Head of caudate nucleus (tissue), 42 donors: ENCODE data around the gene CLDND2.
A peak's percentile ranks its signal among the peaks of the same experiment; 100 is the strongest.
"Not testable (repeated sequence)": the region's sequence is repeated elsewhere in the genome, so short reads cannot be mapped to it uniquely, and the experiment has no call there.

Source experiments
- DNase-seq, 42 donors: peaks; one replicate each; pipeline versions ENCODE4 v3.0.0 to v3.0.0-alpha.2; 2020 to 2021; ENCODE audit warnings: mixed read lengths in 7 of 42
- intact Hi-C: fragments of 100-400 bp; cut with DNase I; formaldehyde crosslinking; loops from one replicate; pipeline ENCODE4 v1.15.0; 2022

The CLDND2 gene

GRCh38 chr19:51368366-51369282, at the start of gene CLDND2:
Gene CLDND2, minus strand, starts transcription at chr19:51369003. Its CDS starts 426 bp downstream, at chr19:51368577.
- DNase-seq: peak in 4 of 42 donors; percentile 26 to 70 (median 56)
- intact Hi-C loops: no loop called here

- no peak for DNase-seq
- intact Hi-C loops: no loop called here
These were observed 49.0 kb upstream of the CLDND2 start for GRCh38 chr19:51417810-51418157.

- peak in 34 of 42 donors; percentile 11 to 67 (median 40) for DNase-seq
- intact Hi-C loops: no loop called here
These were observed 48.5 kb upstream of the CLDND2 start, which contains the start of gene SIGLEC10 for GRCh38 chr19:51417107-51417809. Gene SIGLEC10, minus strand, starts transcription at chr19:51417642. Its CDS starts 61 bp downstream, at chr19:51417581.

GRCh38 chr19:51416422-51416821, 47.6 kb upstream of the CLDND2 start:
- DNase-seq, intact Hi-C loops: not testable (repeated sequence)

GRCh38 chr19:51415187-51415586, 46.4 kb upstream of the CLDND2 start:
- intact Hi-C loops: no loop called here
- no peak for DNase-seq

GRCh38 chr19:51410950-51411748, 42.3 kb upstream of the CLDND2 start:
- intact Hi-C loops: no loop called here
- DNase-seq: no peak

GRCh38 chr19:51407511-51408131, 38.8 kb upstream of the CLDND2 start:
- intact Hi-C loops: no loop called here
- DNase-seq: peak in 1 of 42 donors; percentile 17

- intact Hi-C loops: no loop called here
- no peak for DNase-seq
These were observed 33.3 kb upstream of the CLDND2 start for GRCh38 chr19:51402117-51402516.

GRCh38 chr19:51399936-51400335, 31.1 kb upstream of the CLDND2 start:
- DNase-seq, intact Hi-C loops: not testable (repeated sequence)

GRCh38 chr19:51399231-51399630, 30.4 kb upstream of the CLDND2 start:
- intact Hi-C loops: no loop called here
- DNase-seq: no peak

- intact Hi-C loops: no loop called here
- DNase-seq: no peak
These were observed 29.4 kb upstream of the CLDND2 start for GRCh38 chr19:51398096-51398704.

GRCh38 chr19:51397453-51397852, 28.6 kb upstream of the CLDND2 start:
- intact Hi-C loops, DNase-seq: not testable (repeated sequence)

GRCh38 chr19:51396175-51396574, 27.4 kb upstream of the CLDND2 start:
- intact Hi-C loops: no loop called here
- DNase-seq: no peak

GRCh38 chr19:51394050-51394836, 25.4 kb upstream of the CLDND2 start:
- DNase-seq: peak; percentile 85 to 98 (median 93)
- intact Hi-C loops: no loop called here

- DNase-seq: no peak
- intact Hi-C loops: no loop called here
These were observed 23.9 kb upstream of the CLDND2 start for GRCh38 chr19:51392701-51393100.

- no peak for DNase-seq
- intact Hi-C loops: no loop called here
These were observed 22.3 kb upstream of the CLDND2 start for GRCh38 chr19:51391073-51391611.

- no peak for DNase-seq
- intact Hi-C loops: no loop called here
These were observed 20.3 kb upstream of the CLDND2 start for GRCh38 chr19:51389143-51389542.
